PFSK-1 (cell line): ENCODE measurements around the gene AKIRIN1. TPM values are rescaled to one million over a fixed set of nuclear protein-coding genes. Genes with fewer than 3 reads are reported as not detected.
A peak's percentile ranks its signal among the peaks of the same experiment; 100 is the strongest.

Source experiments
- FOXP2 ChIP-seq: optimal IDR thresholded peaks from 2 replicates; pipeline ENCODE3; 2011; ENCODE audit warnings: borderline replicate concordance, control low read depth, inconsistent platforms; ENCODE audit not compliant: insufficient read depth; ENCODE audit errors: extremely low read length, extremely low read depth
- POLR2AphosphoS5 ChIP-seq: IDR thresholded peaks from 2 replicates; pipeline ENCODE4 v1.6.1; 2012; ENCODE audit warnings: low read depth, mild to moderate bottlenecking, control low read depth, low read length, moderate library complexity
- SIN3A ChIP-seq: IDR thresholded peaks from 2 replicates; pipeline ENCODE4 v1.6.1; 2012; ENCODE audit warnings: mild to moderate bottlenecking, low read length, moderate library complexity, borderline replicate concordance; ENCODE audit not compliant: insufficient read depth
- TAF1 ChIP-seq: IDR thresholded peaks from 2 replicates; pipeline ENCODE4 v1.6.1; 2012; ENCODE audit warnings: low read length, control low read depth, borderline replicate concordance; ENCODE audit not compliant: insufficient read depth
- polyA plus RNA-seq: library from polyadenylated mRNA; unstranded; fragments of >200 nt; gene quantifications from one replicate; pipeline ENCODE4 v1.2.1, GENCODE V29; 2012; ENCODE audit warnings: low read depth, missing spikeins; ENCODE audit not compliant: insufficient read length
- TF ChIP-seq, protein P1 (sequence below), 2 experiments: IDR thresholded peaks; 2 replicates each; pipeline versions ENCODE4 v1.6.1 to v1.8.0; 2011 to 2012; ENCODE audit warnings: low read depth in 2 of 2, low read length in 2 of 2, control low read depth in 1 of 2, inconsistent platforms in 1 of 2, mild to moderate bottlenecking in 1 of 2, moderate library complexity in 1 of 2; ENCODE audit not compliant: insufficient read depth in 1 of 2

Gene AKIRIN1
- 38.8 TPM for polyA plus RNA-seq

DNA sequence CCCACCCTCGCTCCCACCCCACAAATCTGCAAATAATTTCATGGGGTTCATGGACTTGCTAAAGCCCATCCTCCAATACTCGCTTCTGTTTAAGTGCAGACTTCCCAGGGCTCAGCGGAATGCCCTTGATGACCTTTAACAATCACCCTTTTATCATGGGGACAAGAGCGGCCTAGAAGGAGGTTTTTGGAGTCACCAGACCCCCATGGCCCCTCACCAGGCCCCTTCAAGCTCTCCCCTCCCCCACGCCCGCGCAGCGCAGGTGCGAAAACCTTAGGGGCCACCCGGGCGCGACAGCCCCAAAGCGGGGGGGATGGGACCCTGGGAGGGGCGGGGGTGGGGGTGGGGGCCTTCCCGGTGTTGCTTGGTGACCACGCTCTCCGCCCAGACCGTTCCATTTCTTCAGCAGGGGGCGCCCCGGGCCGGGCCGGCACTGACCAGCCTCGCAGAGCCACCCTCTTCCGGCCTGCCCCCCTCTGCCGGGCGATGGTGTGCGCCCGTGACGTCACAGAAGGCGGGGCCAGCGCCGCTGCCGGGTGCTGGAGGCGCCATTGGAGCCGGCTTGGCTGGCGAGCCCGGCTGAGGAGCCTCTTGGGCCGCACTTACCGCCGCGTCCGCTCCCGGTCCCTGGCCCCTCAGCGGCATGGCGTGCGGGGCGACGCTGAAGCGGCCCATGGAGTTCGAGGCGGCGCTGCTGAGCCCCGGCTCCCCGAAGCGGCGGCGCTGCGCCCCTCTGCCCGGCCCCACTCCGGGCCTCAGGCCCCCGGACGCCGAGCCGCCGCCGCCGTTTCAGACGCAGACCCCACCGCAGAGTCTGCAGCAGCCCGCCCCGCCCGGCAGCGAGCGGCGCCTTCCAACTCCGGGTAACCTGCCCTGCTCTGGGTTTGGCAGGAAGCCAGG, at the start of gene AKIRIN1:
Gene AKIRIN1, plus strand, starts transcription at position 539 of the 900 bp plus-strand sequence. Its CDS starts 105 bp downstream, at position 644.
- peak; percentile 81 for TF ChIP-seq FOXP2
- no peak; the same call in 1 of the 2 replicates for TF ChIP-seq SIN3A
- peak; percentile 91 for TF ChIP-seq TAF1
- TF ChIP-seq POLR2AphosphoS5 = peak; percentile 91
- TF ChIP-seq, protein P1, sequence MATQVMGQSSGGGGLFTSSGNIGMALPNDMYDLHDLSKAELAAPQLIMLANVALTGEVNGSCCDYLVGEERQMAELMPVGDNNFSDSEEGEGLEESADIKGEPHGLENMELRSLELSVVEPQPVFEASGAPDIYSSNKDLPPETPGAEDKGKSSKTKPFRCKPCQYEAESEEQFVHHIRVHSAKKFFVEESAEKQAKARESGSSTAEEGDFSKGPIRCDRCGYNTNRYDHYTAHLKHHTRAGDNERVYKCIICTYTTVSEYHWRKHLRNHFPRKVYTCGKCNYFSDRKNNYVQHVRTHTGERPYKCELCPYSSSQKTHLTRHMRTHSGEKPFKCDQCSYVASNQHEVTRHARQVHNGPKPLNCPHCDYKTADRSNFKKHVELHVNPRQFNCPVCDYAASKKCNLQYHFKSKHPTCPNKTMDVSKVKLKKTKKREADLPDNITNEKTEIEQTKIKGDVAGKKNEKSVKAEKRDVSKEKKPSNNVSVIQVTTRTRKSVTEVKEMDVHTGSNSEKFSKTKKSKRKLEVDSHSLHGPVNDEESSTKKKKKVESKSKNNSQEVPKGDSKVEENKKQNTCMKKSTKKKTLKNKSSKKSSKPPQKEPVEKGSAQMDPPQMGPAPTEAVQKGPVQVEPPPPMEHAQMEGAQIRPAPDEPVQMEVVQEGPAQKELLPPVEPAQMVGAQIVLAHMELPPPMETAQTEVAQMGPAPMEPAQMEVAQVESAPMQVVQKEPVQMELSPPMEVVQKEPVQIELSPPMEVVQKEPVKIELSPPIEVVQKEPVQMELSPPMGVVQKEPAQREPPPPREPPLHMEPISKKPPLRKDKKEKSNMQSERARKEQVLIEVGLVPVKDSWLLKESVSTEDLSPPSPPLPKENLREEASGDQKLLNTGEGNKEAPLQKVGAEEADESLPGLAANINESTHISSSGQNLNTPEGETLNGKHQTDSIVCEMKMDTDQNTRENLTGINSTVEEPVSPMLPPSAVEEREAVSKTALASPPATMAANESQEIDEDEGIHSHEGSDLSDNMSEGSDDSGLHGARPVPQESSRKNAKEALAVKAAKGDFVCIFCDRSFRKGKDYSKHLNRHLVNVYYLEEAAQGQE (IDR thresholded peaks at IDR 0.05; ENCODE audit: insufficient read depth in 1 of 2, low read depth in 2 of 2, low read length in 2 of 2) = 0 out of 4 replicates have a peak, but pooled peaks of 1 of the 2 experiments have one; percentile 4

- TF ChIP-seq POLR2AphosphoS5 (no peak), SIN3A (no peak), TAF1 (no peak), FOXP2 (no peak)
- TF ChIP-seq, protein P1 (IDR thresholded peaks at IDR 0.05; ENCODE audit: insufficient read depth in 1 of 2, low read depth in 2 of 2, low read length in 2 of 2) = no peak
Observed at GRCh38 chr1:38941527-38942019, 49.5 kb upstream of the AKIRIN1 start, which contains the start of gene RHBDL2. TSS of gene RHBDL2 (minus strand) at chr1:38941830. CDS start at chr1:38919212, 22,618 bp downstream.

DNA sequence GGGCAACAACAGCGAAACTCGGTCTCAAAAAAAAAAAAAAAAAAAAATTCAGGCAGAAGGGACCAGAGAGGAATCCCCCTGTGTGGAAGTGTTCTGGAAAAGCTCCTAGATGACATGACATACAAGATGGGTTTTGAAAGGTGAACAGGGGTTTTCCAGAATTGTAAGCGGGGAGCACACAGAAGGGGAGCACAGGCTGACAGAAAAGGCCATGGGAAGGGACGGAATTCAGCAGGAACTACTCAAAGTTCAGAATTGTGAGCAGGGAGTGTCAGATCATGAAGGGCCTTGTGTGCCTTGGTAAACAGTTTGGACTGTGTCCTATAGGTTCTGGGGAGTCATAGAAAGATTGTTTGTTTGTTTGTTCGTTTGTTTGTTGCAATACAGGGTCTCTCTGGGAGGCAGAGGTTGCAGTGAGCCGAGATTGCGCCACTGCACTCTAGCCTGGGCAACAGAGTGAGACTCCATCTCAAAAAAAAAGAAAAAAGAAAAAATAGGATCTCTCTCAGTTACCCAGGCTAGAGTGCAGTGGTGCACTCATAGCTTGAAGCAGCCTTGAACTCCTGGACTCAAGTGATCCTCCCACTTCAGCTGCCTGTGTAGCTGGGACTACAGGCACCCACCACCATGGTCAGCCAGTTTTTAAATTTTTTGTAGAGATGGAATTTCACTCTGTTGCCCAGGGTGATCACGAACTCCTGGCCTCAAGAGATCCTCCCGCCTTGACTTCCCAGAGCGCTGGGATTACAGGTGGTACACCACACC, 48.2 kb upstream of the AKIRIN1 start:
- no peak for TF ChIP-seq POLR2AphosphoS5
- TF ChIP-seq, protein P1 (IDR thresholded peaks at IDR 0.05; ENCODE audit: insufficient read depth in 1 of 2, low read depth in 2 of 2, low read length in 2 of 2) = no peak
- no peak for TF ChIP-seq FOXP2
- no peak for TF ChIP-seq SIN3A
- no peak for TF ChIP-seq TAF1

- no peak for TF ChIP-seq FOXP2
- TF ChIP-seq POLR2AphosphoS5 = no peak
- TF ChIP-seq, protein P1 (IDR thresholded peaks at IDR 0.05; ENCODE audit: insufficient read depth in 1 of 2, low read depth in 2 of 2, low read length in 2 of 2) = no peak
- TF ChIP-seq SIN3A = no peak
Observed at GRCh38 chr1:38944547-38944946, 46.5 kb upstream of the AKIRIN1 start.
